GM23338 (cell line): ENCODE results near the gene CNGA1. TPM values are rescaled to one million over a fixed set of nuclear protein-coding genes. Genes with fewer than 3 reads are reported as not detected.

Source experiments
- ATAC-seq: fragments of 200-7000 bp; cut with Tn5 transposase; 3 replicates; pipeline ENCODE4 v1.9.1; 2020
- DNase-seq: peaks from one replicate; pipeline ENCODE4 v3.0.0-alpha.2; 2015; ENCODE audit warnings: low spot score
- H2AFZ ChIP-seq: fragments of 200-600 bp; sonication (generic); 2 replicates; pipeline ENCODE4 v1.8.0; 2016; ENCODE audit warnings: antibody characterized with exemption, mild to moderate bottlenecking, moderate library complexity
- H3F3A ChIP-seq: fragments of 200-600 bp; sonication (generic); replicated peaks from 2 replicates; pipeline ENCODE4 v1.8.0; 2017; ENCODE audit warnings: antibody characterized with exemption, mixed run types, low read depth
- H3K27ac ChIP-seq: fragments of 200-600 bp; sonication (generic); 2 replicates; pipeline ENCODE4 v1.6.1; 2016; ENCODE audit warnings: low read depth
- H3K27me3 ChIP-seq: fragments of 200-600 bp; sonication (generic); 2 replicates; pipeline ENCODE4 v1.8.0; 2016; ENCODE audit warnings: mild to moderate bottlenecking, mixed run types, moderate library complexity; ENCODE audit not compliant: insufficient read depth
- H3K36me3 ChIP-seq: fragments of 200-600 bp; sonication (generic); 2 replicates; pipeline ENCODE4 v1.8.0; 2016; ENCODE audit warnings: mild to moderate bottlenecking; ENCODE audit not compliant: insufficient read depth
- H3K4me1 ChIP-seq: fragments of 200-600 bp; sonication (generic); 2 replicates; pipeline ENCODE4 v1.8.0; 2016; ENCODE audit warnings: mild to moderate bottlenecking, moderate library complexity; ENCODE audit not compliant: insufficient read depth
- H3K4me2 ChIP-seq: fragments of 200-600 bp; sonication (generic); 2 replicates; pipeline ENCODE4 v1.7.1; 2017; ENCODE audit warnings: mixed run types
- H3K4me3 ChIP-seq: fragments of 200-600 bp; sonication (generic); 2 replicates; pipeline ENCODE4 v1.6.1; 2016; ENCODE audit warnings: mixed run types
- H3K79me2 ChIP-seq: fragments of 200-600 bp; sonication (generic); replicated peaks from 2 replicates; pipeline ENCODE4 v1.8.0; 2017; ENCODE audit warnings: mild to moderate bottlenecking; ENCODE audit not compliant: insufficient read depth
- H3K9me2 ChIP-seq: fragments of 200-600 bp; sonication (generic); 2 replicates; pipeline ENCODE4 v1.8.0; 2017; ENCODE audit not compliant: insufficient read depth
- H4K20me1 ChIP-seq: fragments of 200-600 bp; sonication (generic); replicated peaks from 2 replicates; pipeline ENCODE4 v1.8.0; 2017; ENCODE audit warnings: mild to moderate bottlenecking; ENCODE audit not compliant: insufficient read depth
- H3K27ac Mint-ChIP-seq: 2 replicates; pipeline ENCODE4 v1.8.0; 2020; ENCODE audit warnings: inconsistent platforms, mild to moderate bottlenecking, moderate library complexity, mixed read lengths
- H3K27me3 Mint-ChIP-seq: 3 replicates; pipeline ENCODE4 v1.8.0; 2022; ENCODE audit warnings: low read depth, mild to moderate bottlenecking, moderate library complexity, mixed read lengths, inconsistent platforms; ENCODE audit not compliant: insufficient read depth, poor library complexity
- H3K36me3 Mint-ChIP-seq: 3 replicates; pipeline ENCODE4 v1.8.0; 2021; ENCODE audit warnings: low read depth, mild to moderate bottlenecking, inconsistent platforms, moderate library complexity, mixed read lengths
- H3K4me1 Mint-ChIP-seq: 3 replicates; pipeline ENCODE4 v1.8.0; 2020; ENCODE audit warnings: mild to moderate bottlenecking, inconsistent platforms, mixed read lengths
- H3K4me3 Mint-ChIP-seq: 3 replicates; pipeline ENCODE4 v1.8.0; 2021; ENCODE audit warnings: moderate library complexity, mild to moderate bottlenecking, inconsistent platforms, mixed read lengths
- H3K9me3 Mint-ChIP-seq: 3 replicates; pipeline ENCODE4 v1.8.0; 2020; ENCODE audit warnings: moderate library complexity, mild to moderate bottlenecking, inconsistent platforms, mixed read lengths
- CREB1 ChIP-seq: fragments of 250-450 bp; sonication (Bioruptor Pico); IDR thresholded peaks from 2 replicates; pipeline ENCODE4 v1.5.0; 2020; ENCODE audit warnings: low read depth, mild to moderate bottlenecking, moderate library complexity
- CTCF ChIP-seq, 2 experiments: fragments of 200-600 bp in 1 of 2; sonication (generic) in 1 of 2; conservative IDR thresholded peaks; 2 replicates each; pipeline versions ENCODE4 v1.5.1 to v1.6.1; 2016 to 2017; ENCODE audit warnings: antibody characterized with exemption in 2 of 2, low read depth in 2 of 2, mild to moderate bottlenecking in 2 of 2, moderate library complexity in 1 of 2
- ETS1 ChIP-seq: IDR thresholded peaks from 2 replicates; pipeline ENCODE4 v1.6.1; 2016; ENCODE audit warnings: antibody characterized with exemption
- EZH2 ChIP-seq: fragments of 200-600 bp; sonication (generic); IDR thresholded peaks from one replicate; pipeline ENCODE4 v1.8.0; 2017; ENCODE audit warnings: antibody characterized with exemption, mild to moderate bottlenecking, low read depth; ENCODE audit not compliant: unreplicated experiment
- EZH2phosphoT487 ChIP-seq: fragments of 200-600 bp; sonication (generic); IDR thresholded peaks from one replicate; pipeline ENCODE4 v1.8.1; 2018; ENCODE audit warnings: antibody characterized with exemption; ENCODE audit not compliant: unreplicated experiment
- JUNB ChIP-seq: IDR thresholded peaks from one replicate; pipeline ENCODE4 v1.6.1; 2016; ENCODE audit warnings: antibody characterized with exemption; ENCODE audit not compliant: unreplicated experiment
- NANOG ChIP-seq: IDR thresholded peaks from 2 replicates; pipeline ENCODE4 v1.6.1; 2016; ENCODE audit warnings: antibody characterized with exemption, borderline replicate concordance
- POLR2AphosphoS5 ChIP-seq: IDR thresholded peaks from 2 replicates; pipeline ENCODE4 v1.6.1; 2016; ENCODE audit warnings: antibody characterized with exemption, low read depth
- REST ChIP-seq: IDR thresholded peaks from one replicate; pipeline ENCODE4 v1.6.1; 2018; ENCODE audit warnings: antibody characterized with exemption; ENCODE audit not compliant: unreplicated experiment
- STAT1 ChIP-seq: IDR thresholded peaks from one replicate; pipeline ENCODE4 v1.6.1; 2016; ENCODE audit warnings: antibody characterized with exemption; ENCODE audit not compliant: unreplicated experiment
- ZNF331 ChIP-seq: fragments of 250-450 bp; sonication (Bioruptor Pico); IDR thresholded peaks from 2 replicates; pipeline ENCODE4 v1.5.0; 2020; ENCODE audit warnings: low read depth, mild to moderate bottlenecking, moderate library complexity
- ZNF462 ChIP-seq: fragments of 250-450 bp; sonication (Bioruptor Pico); IDR thresholded peaks from 2 replicates; pipeline ENCODE4 v1.5.0; 2020; ENCODE audit warnings: mild to moderate bottlenecking, moderate library complexity
- polyA plus RNA-seq: library from polyadenylated mRNA; unstranded; fragments of >200 nt; fragmentation: Nextera tagmentation; extraction: Ambion mirVana; gene quantifications from 2 replicates; pipeline ENCODE4 v1.2.1, GENCODE V29; 2016
- total RNA-seq: library from RNA; depleted of rRNA; stranded (reverse); fragments of >200 nt; shearing (Covaris generic); gene quantifications from 2 replicates; pipeline ENCODE4 v1.2.3, GENCODE V29; 2014

The CNGA1 gene
- total and polyA plus RNA-seq, 2 experiments from 2014 or later: 3.3 to 4.9 TPM

GRCh38 chr4:48039561-48039960 lies 23.1 kb upstream of the CNGA1 start:
- no peak for DNase-seq
- no peaks in the 10 kb centered on the region for H3K79me2 ChIP-seq
- no peak for ATAC-seq
- no peaks in the 10 kb centered on the region for H3K27me3 ChIP-seq
- peaks cover 17% of the 10 kb centered on the region for H3K4me1 Mint-ChIP-seq
- no peak overlapping the region for H3K4me3 Mint-ChIP-seq
- no peaks in the 10 kb centered on the region for H4K20me1 ChIP-seq
- H3K36me3 Mint-ChIP-seq: no peaks in the 10 kb centered on the region; the same call in 2 of the 3 replicates
- H3K4me2 ChIP-seq: no peak overlapping the region
- 0 out of 2 replicates have a peak, but pooled peaks cover 5% of the 10 kb centered on the region for H3F3A ChIP-seq
- no peak overlapping the region for H3K4me3 ChIP-seq
- H3K27ac Mint-ChIP-seq: no peak overlapping the region
- no peaks in the 10 kb centered on the region for H3K9me2 ChIP-seq
- no peak overlapping the region for H2AFZ ChIP-seq
- TF ChIP-seq NANOG: no peak
- no peak for TF ChIP-seq JUNB
- TF ChIP-seq STAT1: no peak
- no peak for TF ChIP-seq ZNF331 (CRISPR knock-in tag)
- no peak for TF ChIP-seq ETS1
- no peak for TF ChIP-seq CREB1 (CRISPR knock-in tag)
- no peak for TF ChIP-seq REST
- TF ChIP-seq POLR2AphosphoS5: no peak
- TF ChIP-seq CTCF (conservative IDR thresholded peaks at IDR 0.05; ENCODE audit: low read depth in 2 of 2): no peak
- no peak for TF ChIP-seq EZH2
- TF ChIP-seq ZNF462 (CRISPR knock-in tag): no peak
- no peak for TF ChIP-seq EZH2phosphoT487
- H3K27ac ChIP-seq: no peak overlapping the region
- no peaks in the 10 kb centered on the region for H3K9me3 Mint-ChIP-seq
- H3K4me1 ChIP-seq: peaks cover 13% of the 10 kb centered on the region; the same call in 1 of the 2 replicates
- no peaks in the 10 kb centered on the region for H3K36me3 ChIP-seq
- peaks cover 2% of the 10 kb centered on the region for H3K27me3 Mint-ChIP-seq
